IMR-90 (cell line): ENCODE data around the gene MYCBP. TPM values are rescaled to one million over a fixed set of nuclear protein-coding genes. Genes with fewer than 3 reads are reported as not detected.

Experiments
- ATAC-seq: fragments of 200-7000 bp; cut with Tn5 transposase; 2 replicates; pipeline ENCODE4 v1.9.1; 2020; ENCODE audit warnings: low read depth, mild to moderate bottlenecking, moderate library complexity
- BruUV-seq: library from RNA; stranded (reverse); fragments of 400-500 nt; replicated peaks from 2 replicates; lab custom pipeline; 2021; lab: Mats Ljungman, UMichigan
- CTCF ChIA-PET: fragments of 300-600 bp; formaldehyde crosslinking; extraction: SDS; loops from one replicate; lab custom pipeline; 2021; ENCODE audit warnings: antibody characterized with exemption; lab: Yijun Ruan, JAX
- POLR2A ChIA-PET: fragments of 300-600 bp; sonication (Branson Sonifier 250); formaldehyde crosslinking; loops from one replicate; lab custom pipeline; 2022; ENCODE audit warnings: antibody characterized with exemption; ENCODE audit not compliant: unreplicated experiment; lab: Charles Lee
- DNase-seq: peaks from one replicate; pipeline ENCODE4 v3.0.0; 2013
- H2AFZ ChIP-seq: replicated peaks from 2 replicates; pipeline ENCODE3; 2013; ENCODE audit warnings: low read length, mild to moderate bottlenecking; ENCODE audit not compliant: poor library complexity
- H2AK5ac ChIP-seq: 2 replicates; pipeline ENCODE4 v1.6.1; 2013; ENCODE audit warnings: low read depth, low read length, inconsistent platforms
- H2AK9ac ChIP-seq: replicated peaks from 2 replicates; pipeline ENCODE3; 2013; ENCODE audit warnings: mild to moderate bottlenecking, low read depth, low read length, moderate library complexity; ENCODE audit not compliant: poor library complexity
- H2BK120ac ChIP-seq: 2 replicates; pipeline ENCODE4 v1.6.1; 2013; ENCODE audit warnings: low read depth, low read length, inconsistent platforms
- H2BK15ac ChIP-seq: 3 replicates; pipeline ENCODE4 v1.6.1; 2013; ENCODE audit warnings: low read depth, low read length, inconsistent platforms
- H2BK20ac ChIP-seq: 2 replicates; pipeline ENCODE4 v1.6.1; 2013; ENCODE audit warnings: low read depth, mild to moderate bottlenecking, inconsistent platforms, low read length, moderate library complexity
- H2BK5ac ChIP-seq: 2 replicates; pipeline ENCODE4 v1.6.1; 2013; ENCODE audit warnings: mild to moderate bottlenecking, low read depth, low read length, inconsistent platforms; ENCODE audit not compliant: poor library complexity, severe bottlenecking
- H3K14ac ChIP-seq: replicated peaks from 2 replicates; pipeline ENCODE4 v1.6.1; 2013; ENCODE audit warnings: low read depth, low read length, inconsistent platforms
- H3K18ac ChIP-seq: 2 replicates; pipeline ENCODE4 v1.6.1; 2013; ENCODE audit warnings: low read depth, low read length, control low read depth
- H3K23ac ChIP-seq: 2 replicates; pipeline ENCODE4 v1.6.1; 2013; ENCODE audit warnings: low read depth, low read length, inconsistent platforms
- H3K27ac ChIP-seq: 2 replicates; pipeline ENCODE4 v1.5.1; 2013; ENCODE audit warnings: mild to moderate bottlenecking, control low read depth, low read length; ENCODE audit not compliant: insufficient read depth
- H3K27me3 ChIP-seq: 2 replicates; pipeline ENCODE4 v1.6.1; 2013; ENCODE audit warnings: low read length; ENCODE audit not compliant: control insufficient read depth, insufficient read depth
- H3K36me3 ChIP-seq: 2 replicates; pipeline ENCODE4 v1.6.1; 2013; ENCODE audit warnings: low read length, mixed read lengths; ENCODE audit not compliant: control insufficient read depth, insufficient read depth
- H3K4ac ChIP-seq: 2 replicates; pipeline ENCODE4 v1.6.1; 2013; ENCODE audit warnings: low read depth, low read length, inconsistent platforms
- H3K4me1 ChIP-seq: 2 replicates; pipeline ENCODE4 v1.6.1; 2013; ENCODE audit warnings: low read length, mixed read lengths; ENCODE audit not compliant: control insufficient read depth, insufficient read depth
- H3K4me2 ChIP-seq: 2 replicates; pipeline ENCODE4 v1.6.1; 2013; ENCODE audit warnings: low read depth, mild to moderate bottlenecking, control low read depth, low read length, moderate library complexity
- H3K4me3 ChIP-seq: 2 replicates; pipeline ENCODE4 v1.5.1; 2013; ENCODE audit warnings: low read depth, mild to moderate bottlenecking, control low read depth, low read length, moderate library complexity; ENCODE audit not compliant: insufficient read depth
- H3K56ac ChIP-seq: 2 replicates; pipeline ENCODE4 v1.6.1; 2013; ENCODE audit warnings: low read length, inconsistent platforms; ENCODE audit not compliant: insufficient read depth; ENCODE audit errors: extremely low read depth
- H3K79me1 ChIP-seq, 2 experiments: 2 replicates each; pipeline ENCODE4 v1.6.1; 2013; ENCODE audit warnings: low read length in 2 of 2, inconsistent platforms in 1 of 2, low read depth in 1 of 2
- H3K9ac ChIP-seq: 2 replicates; pipeline ENCODE4 v1.6.1; 2013; ENCODE audit warnings: low read depth, low read length, control low read depth
- H3K9me1 ChIP-seq: 2 replicates; pipeline ENCODE4 v1.6.1; 2013; ENCODE audit warnings: low read length, inconsistent platforms; ENCODE audit not compliant: insufficient read depth
- H3K9me3 ChIP-seq: 2 replicates; pipeline ENCODE4 v1.6.1; 2013; ENCODE audit warnings: low read length; ENCODE audit not compliant: control insufficient read depth, insufficient read depth
- H4K20me1 ChIP-seq: 2 replicates; pipeline ENCODE4 v1.6.1; 2013; ENCODE audit warnings: low read length, inconsistent platforms; ENCODE audit not compliant: insufficient read depth
- H4K5ac ChIP-seq: 2 replicates; pipeline ENCODE4 v1.6.1; 2013; ENCODE audit warnings: mild to moderate bottlenecking, low read depth, low read length, control low read depth
- H4K8ac ChIP-seq, 2 experiments: 2 replicates each; pipeline ENCODE4 v1.6.1; 2013; ENCODE audit warnings: low read depth in 2 of 2, low read length in 2 of 2, control low read depth in 1 of 2, inconsistent platforms in 1 of 2
- H4K91ac ChIP-seq: 2 replicates; pipeline ENCODE4 v1.6.1; 2013; ENCODE audit warnings: low read depth, low read length, inconsistent platforms; ENCODE audit not compliant: insufficient read depth
- MAZ ChIP-seq: IDR thresholded peaks from 2 replicates; pipeline ENCODE4 v1.6.1; 2012; ENCODE audit warnings: low read depth, mild to moderate bottlenecking, low read length, improper control_type of control experiment, moderate library complexity, borderline replicate concordance
- WGBS, 2 experiments: methylation state at CpG; one replicate each; pipeline versions ENCODE4 v1.1.5 to v1.1.7; 2013; ENCODE audit warnings: missing lambda C conversion rate in 2 of 2; ENCODE audit not compliant: insufficient read length in 1 of 2; ENCODE audit errors: extremely low coverage in 2 of 2; 5-methylcytosine and 5-hydroxymethylcytosine counted together
- dilution Hi-C: fragments of 300-500 bp; cut with HindIII; formaldehyde crosslinking; loops from one replicate; pipeline ENCODE4 v1.14.3; 2018; ENCODE audit warnings: low sequenced_read_pairs; ENCODE audit not compliant: unreplicated experiment
- in situ Hi-C: fragments of 300-500 bp; cut with MboI; formaldehyde crosslinking; loops from 3 replicates; pipeline ENCODE4 v1.14.3; 2019; ENCODE audit warnings: low sequenced_read_pairs, inconsistent platforms, mixed read lengths
- intact Hi-C: fragments of 100-400 bp; cut with micrococcal nuclease; formaldehyde crosslinking; loops from 2 replicates; pipeline ENCODE4 v1.10.0; 2022
- polyA plus RNA-seq, 3 experiments: library from polyadenylated mRNA; depleted of rRNA; stranded (reverse); fragments of >200 nt; gene quantifications; 2 replicates each; pipeline ENCODE4 v1.2.3, GENCODE V29; 2012; ENCODE audit warnings: low replicate concordance in 1 of 3
- total RNA-seq: library from RNA; depleted of rRNA; stranded (reverse); fragments of >200 nt; gene quantifications from 2 replicates; pipeline ENCODE4 v1.2.3, GENCODE V29; 2012

Gene MYCBP
- total and polyA plus RNA-seq, 2 of the 4 experiments (the other 2 are of a cell fraction), result 9.9 to 11.9 TPM

GRCh38 chr1:38888423-38889333, 15.5 kb upstream of the MYCBP start:
- no TSS peak for BruUV-seq

More at GRCh38 chr1:38888423-38889333, 15.5 kb upstream of the MYCBP start:
- 73% methylated on average over 3 of the region's 9 CpGs; no CpG with 5 or more reads in 1 of the 2 experiments for WGBS, 2 experiments
- no peak overlapping the region for H4K91ac ChIP-seq
- H3K36me3 ChIP-seq, result no peaks in the 10 kb centered on the region
- no peak overlapping the region for H3K23ac ChIP-seq
- H2AK5ac ChIP-seq, result no peak overlapping the region
- no peak overlapping the region for H3K18ac ChIP-seq
- DNase-seq (no peak), ATAC-seq (no peak)
- CTCF ChIA-PET, result interaction anchor here (0.9 kb wide), 1 partner anchor 10 kb away, joined by 3 read pairs; no protein-coding TSS in a partner anchor
- H3K4me2 ChIP-seq, result no peak overlapping the region
- no peaks in the 10 kb centered on the region for H3K79me1 ChIP-seq
- no peaks in the 10 kb centered on the region for H3K27me3 ChIP-seq
- no peak overlapping the region for H2AFZ ChIP-seq
- H3K9me3 ChIP-seq, result no peaks in the 10 kb centered on the region
- no peak overlapping the region for H3K4me3 ChIP-seq
- no peak overlapping the region for H3K56ac ChIP-seq
- no peaks in the 10 kb centered on the region for H3K4me1 ChIP-seq
- POLR2A ChIA-PET, result no interaction called here
- H3K4ac ChIP-seq, result no peak overlapping the region
- in situ Hi-C loops, result no loop called here
- intact Hi-C loops, result no loop called here
- H3K9me1 ChIP-seq, result no peaks in the 10 kb centered on the region
- no peak overlapping the region for H2BK5ac ChIP-seq
- no peak for TF ChIP-seq MAZ
- no peak overlapping the region for H2BK120ac ChIP-seq
- dilution Hi-C loops, result no loop called here
- H3K14ac ChIP-seq, result no peak overlapping the region
- H3K9ac ChIP-seq, result no peak overlapping the region
- H2BK15ac ChIP-seq, result no peak overlapping the region
- H2BK20ac ChIP-seq, result no peak overlapping the region
- H4K20me1 ChIP-seq, result no peaks in the 10 kb centered on the region
- no peak overlapping the region for H4K8ac ChIP-seq
- no peak overlapping the region for H2AK9ac ChIP-seq
- H4K5ac ChIP-seq, result no peak overlapping the region
- no peak overlapping the region for H3K27ac ChIP-seq
